Measurements from ENCODE around the gene ATXN1. TPM values are rescaled to one million over a fixed set of nuclear protein-coding genes. Genes with fewer than 3 reads are reported as not detected.
"Not testable (repeated sequence)": the region's sequence is repeated elsewhere in the genome, so short reads cannot be mapped to it uniquely, and the experiment has no call there.

The ATXN1 gene
- total RNA-seq, 1 donor from 2014 or later, result 9.1 TPM

DNA sequence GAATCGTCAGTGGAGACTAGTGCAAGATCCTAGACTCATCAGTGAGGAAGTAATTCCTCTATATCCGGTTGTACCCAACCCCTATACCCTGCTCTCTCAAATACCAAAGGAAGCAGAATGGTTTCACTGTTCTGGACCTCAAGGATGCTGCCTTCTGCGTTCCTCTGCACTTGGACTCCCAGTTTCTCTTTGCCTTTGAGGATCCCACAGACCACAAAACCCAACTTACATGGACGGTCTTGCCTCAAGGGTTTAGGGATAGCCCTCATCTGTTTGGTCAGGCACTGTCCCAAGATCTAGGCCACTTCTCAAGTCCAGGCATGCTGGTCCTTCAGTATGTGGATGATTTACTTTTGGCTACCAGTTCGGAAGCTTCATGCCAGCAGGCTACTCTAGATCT is 301.8 kb downstream of the ATXN1 start:
- not testable (repeated sequence) for DNase-seq (ENCODE audit: low read depth in 2 of 2)

DNA sequence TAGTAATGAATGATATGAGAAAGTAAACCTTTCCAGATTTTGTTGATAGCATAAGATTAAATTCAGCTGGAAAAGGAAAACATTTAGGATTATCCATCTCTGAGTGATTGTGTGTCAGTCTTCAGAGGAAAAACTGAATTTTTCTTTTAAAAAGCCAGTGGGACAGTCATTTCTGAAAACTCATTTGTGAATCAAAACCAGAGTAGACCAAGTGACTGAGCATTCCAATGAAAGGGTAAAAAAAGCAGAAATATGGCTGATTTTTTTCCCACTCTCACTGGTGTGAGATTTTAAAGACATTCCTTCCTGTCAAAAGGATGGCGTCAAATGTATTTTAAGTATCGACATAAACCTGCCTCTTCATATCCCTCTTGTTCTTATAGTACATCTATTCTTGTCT is 308.9 kb downstream of the ATXN1 start:
- no peak for DNase-seq (ENCODE audit: low read depth in 2 of 2)

DNA sequence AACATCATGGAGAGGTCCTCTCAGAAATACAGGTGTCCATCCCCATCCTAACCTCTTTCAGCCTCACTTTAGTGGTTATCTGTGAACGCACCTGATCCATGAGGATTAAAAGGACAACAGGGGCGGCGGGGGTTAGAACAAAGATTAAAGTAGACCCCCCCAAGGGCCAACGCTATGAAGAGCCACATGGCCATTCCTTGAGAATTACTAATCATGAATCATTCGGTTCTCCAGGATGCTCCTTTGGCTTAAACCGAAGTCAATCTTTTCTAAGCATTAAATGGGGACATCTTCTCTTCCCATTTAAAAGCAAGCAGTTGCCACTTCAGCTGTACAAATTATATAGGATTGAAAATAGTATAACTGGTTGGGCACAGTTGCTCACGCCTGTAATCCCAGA is 310.4 kb downstream of the ATXN1 start:
- DNase-seq (ENCODE audit: low read depth in 2 of 2), result no peak

DNA sequence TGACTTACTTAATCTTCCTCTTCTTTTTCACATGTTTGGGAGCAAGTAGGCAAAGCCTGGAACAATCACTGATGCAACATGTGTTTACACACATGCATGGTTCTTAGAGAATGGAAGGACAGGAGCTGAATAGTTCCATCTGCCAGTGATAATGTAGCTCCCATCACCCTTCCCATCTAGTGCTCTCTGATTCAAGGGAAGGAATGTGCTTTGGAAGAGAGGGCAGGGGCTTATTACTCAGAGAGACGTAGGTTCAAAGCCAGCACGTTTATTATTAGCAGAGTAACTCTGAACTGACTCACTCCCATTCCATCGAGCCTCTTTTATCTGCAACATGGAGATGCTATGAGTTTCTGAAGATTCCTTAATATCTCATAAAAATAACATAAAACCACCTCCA is 311.0 kb downstream of the ATXN1 start:
- no peak for DNase-seq (ENCODE audit: low read depth in 2 of 2)

DNA sequence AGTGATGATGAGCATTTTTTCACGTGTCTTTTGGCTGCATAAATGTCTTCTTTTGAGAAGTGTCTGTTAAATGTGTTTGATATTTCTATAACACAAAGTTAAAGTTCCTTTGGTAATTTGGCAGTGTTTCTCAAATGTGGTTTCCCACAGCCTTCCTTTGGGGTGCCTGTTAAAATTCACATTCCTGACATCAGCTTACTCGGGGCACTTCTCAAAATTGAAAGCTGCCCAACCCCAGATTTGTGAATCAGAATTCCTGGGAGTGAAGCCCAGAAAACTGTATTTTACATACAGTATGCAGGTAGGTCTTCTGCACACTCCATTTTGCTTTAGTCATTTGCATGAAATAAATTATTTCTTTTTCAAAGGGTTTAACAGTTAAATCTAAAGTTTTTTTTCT is 315.0 kb downstream of the ATXN1 start:
- no peak for DNase-seq (ENCODE audit: low read depth in 2 of 2)

DNA sequence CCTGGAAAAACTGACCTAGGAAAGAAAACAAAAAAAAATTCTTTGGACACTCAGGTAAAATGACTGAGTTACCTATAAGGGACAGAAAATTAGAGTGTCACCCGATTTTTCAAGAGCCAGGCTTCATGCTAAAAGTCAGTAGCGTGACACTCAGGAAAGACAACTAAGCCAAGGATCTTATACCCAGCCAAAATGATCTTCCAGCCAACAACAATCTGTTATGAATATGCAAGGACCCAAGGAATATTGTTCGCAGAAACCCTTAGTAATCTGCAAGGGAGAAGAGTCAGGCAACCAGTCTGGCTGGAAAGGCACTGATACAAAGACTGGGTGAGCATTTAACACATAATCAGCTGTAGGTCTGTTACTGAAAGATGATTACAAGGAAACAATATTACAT is 319.2 kb downstream of the ATXN1 start:
- no peak for DNase-seq (ENCODE audit: low read depth in 2 of 2)

DNA sequence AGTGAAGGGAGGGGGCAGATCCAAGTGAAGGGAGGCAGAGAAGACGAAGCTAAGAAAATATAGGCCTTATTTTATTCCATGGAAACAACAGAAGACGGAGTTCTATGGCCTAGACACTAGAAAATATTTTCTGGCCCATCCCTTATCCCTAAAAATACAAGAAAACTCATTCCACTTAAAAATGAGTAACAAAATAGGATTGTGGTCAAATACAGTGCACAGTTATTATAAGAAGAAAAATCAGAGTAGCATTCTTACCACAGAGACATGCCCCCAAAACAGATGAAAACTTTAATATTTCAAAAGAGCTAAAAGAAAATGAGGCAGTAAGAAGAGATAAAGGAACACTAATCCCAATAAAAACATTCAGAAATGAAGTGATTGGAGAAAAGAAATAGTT is 320.0 kb downstream of the ATXN1 start:
- DNase-seq (ENCODE audit: low read depth in 2 of 2), result no peak

DNA sequence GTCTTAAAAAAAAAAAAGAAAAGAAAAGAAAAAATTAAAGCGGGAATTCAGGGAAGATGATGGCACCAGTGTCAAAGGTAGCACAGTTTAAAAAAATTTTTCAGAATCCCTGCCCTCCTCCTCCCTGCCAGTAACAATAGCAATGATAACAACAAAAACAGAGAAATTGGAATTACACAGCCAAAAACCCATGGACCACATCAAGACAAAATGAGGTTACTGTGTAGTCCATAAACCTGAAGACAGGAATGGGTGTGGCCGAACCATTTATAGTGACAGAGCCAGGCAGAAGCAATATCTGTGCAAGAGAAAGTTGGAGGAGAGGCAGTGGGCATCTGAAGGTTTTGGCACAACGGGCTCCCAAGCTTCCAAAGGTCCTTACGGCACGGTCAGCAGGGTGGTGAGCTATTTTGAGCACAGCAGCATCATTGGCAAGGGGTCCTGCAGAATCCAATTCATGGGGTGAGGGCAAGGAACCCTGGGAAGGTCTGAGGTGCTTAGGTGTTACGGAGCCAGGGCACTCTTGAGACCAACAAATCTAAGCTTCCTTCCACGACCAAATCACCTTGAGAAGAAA is 320.5 kb downstream of the ATXN1 start:
- DNase-seq (ENCODE audit: low read depth in 2 of 2), result no peak

DNA sequence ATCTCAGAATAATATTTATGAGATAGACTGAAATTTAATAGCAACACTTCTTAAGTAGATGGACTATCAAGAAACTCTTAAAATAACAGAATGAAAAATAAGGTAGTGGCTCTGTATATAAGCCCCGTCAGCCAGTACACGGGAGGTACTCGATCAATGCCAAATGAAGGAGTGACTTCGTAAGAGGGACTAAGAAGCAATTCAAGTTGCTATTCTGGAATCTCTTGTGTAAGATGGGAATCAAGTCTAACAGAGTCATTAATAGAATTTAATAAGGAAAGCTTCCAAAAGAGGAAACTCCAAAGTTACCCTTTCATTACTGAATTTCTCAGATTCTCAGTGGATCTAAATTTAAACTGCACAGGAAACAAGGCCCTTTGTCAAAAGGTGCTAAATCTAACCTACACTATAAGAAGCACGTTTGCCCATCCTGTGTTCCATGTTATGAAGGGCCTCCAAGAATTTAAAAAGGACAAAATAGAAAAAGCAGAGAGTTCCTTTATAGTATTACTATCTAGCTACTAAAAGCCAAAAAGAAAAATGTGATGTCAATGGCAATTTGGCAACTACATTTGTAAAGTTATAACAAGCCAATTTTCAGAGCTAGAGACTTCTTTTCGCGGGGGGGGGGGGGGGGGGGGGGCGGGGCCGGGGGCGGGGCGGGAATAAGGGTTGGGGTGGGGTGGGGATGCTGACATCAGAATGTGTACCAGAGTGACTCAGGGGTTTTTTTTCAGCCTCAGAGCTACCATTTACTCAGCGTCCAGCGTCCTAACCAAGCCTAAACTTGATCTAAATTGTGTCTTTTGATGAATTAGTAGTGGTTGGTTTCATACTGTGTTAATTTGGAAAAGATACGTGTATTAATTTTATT is 322.3 kb downstream of the ATXN1 start:
- DNase-seq (ENCODE audit: low read depth in 2 of 2), result peak in 1 of 2 donors; percentile 19

DNA sequence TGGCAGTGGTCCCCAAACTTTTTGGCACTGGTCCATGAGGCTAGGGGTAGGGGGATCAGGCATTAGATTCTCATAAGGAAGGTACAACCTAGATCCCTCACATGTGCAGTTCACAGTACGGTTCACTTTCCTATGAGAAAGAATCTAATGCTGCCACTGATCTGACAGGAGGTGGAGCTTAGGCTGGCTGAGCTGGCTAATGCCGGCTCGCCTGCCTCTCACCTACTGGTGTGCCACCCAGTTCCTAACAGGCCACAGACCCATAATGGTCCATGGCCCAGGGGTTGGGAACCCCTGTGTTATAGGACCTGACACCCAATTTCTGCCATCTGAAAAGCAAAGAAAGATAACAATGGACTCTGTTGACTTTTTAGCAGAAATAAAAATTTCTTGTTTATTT is 323.3 kb downstream of the ATXN1 start:
- no peak for DNase-seq (ENCODE audit: low read depth in 2 of 2)

DNA sequence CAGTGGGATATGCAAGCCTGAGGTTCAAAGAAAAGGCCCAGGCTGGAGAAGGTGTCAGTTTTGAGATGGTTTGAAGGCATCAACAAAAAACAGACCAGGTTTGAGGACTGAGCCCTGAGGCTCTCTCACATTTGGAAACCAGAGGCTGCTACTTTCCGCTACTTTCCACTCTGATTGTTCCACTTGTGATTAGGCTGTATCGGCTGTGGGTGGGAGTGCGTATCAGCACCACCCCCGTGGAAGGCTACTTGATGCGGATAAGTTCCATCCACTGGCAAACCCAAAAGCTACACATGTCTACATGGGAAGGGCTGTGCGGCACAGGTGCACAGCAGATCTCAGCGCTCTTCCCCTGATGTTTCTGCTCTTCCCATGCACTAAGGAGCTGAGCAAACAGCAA is 324.2 kb downstream of the ATXN1 start:
- no peak for DNase-seq (ENCODE audit: low read depth in 2 of 2)

DNA sequence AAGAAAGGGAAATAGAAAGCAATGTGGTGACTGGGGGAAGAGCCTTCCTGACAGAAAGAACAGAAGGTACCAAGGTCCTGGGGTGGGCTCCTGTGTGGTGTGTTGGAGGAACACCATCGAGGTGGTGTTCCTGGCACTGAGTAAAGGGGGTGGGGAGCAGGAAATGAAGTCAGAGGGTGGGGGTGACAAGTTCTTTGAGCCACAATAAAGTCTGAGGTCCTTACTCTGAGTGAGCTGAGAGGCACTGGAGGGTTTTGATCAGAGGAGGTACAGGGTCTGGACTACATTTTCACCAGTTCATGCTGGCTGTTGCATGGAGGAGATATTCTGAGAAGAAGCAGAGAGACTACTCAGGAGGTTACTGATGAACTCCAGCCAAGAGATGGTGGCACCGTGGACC is 324.7 kb downstream of the ATXN1 start:
- no peak for DNase-seq (ENCODE audit: low read depth in 2 of 2)

DNA sequence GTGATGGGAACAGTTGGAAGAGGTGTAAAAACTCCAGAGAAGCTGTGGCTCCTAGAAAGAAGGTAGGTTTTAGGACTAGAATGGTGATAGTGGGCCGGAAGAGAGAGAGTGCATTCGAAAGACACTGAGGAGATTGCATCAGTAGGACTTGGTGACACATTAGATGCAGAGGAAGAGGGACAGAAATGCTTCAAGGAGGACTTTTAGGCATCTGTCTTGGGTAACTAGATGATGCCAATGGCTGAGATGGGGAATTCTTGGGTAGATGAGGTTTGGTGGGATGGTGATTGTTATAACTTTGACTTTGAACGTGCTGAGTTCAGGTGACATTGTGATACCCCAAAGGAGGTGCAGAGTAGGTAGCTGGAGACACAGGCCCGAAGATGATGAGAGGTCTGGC is 326.4 kb downstream of the ATXN1 start:
- DNase-seq (ENCODE audit: low read depth in 2 of 2), result no peak

DNA sequence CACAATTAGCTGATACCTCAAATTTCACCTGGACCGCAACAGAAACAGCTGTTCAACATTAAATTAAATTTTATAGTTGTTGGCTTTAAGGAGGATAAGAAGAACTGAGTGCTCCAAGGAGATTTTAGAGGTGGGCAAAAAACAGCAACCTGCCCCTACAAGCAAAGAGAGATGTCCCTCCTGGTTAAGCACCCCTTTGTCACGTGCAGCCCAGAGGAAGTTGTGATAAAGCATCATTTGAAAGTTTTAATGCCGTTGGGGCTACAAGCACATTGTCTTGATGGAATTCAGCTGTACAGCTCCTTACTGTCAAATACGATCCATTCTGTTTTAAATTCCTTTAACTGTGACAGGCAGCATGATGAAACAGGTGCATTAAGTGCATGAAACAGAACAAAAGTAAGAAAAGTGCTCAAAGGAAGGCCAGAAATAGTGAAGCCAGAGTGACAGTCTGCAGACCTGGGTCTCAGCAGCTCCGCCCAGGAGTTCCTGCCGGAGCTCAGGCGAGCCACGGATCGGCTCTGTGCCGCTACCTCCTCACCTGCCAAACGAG is 327.8 kb downstream of the ATXN1 start:
- DNase-seq (ENCODE audit: low read depth in 2 of 2), result no peak

DNA sequence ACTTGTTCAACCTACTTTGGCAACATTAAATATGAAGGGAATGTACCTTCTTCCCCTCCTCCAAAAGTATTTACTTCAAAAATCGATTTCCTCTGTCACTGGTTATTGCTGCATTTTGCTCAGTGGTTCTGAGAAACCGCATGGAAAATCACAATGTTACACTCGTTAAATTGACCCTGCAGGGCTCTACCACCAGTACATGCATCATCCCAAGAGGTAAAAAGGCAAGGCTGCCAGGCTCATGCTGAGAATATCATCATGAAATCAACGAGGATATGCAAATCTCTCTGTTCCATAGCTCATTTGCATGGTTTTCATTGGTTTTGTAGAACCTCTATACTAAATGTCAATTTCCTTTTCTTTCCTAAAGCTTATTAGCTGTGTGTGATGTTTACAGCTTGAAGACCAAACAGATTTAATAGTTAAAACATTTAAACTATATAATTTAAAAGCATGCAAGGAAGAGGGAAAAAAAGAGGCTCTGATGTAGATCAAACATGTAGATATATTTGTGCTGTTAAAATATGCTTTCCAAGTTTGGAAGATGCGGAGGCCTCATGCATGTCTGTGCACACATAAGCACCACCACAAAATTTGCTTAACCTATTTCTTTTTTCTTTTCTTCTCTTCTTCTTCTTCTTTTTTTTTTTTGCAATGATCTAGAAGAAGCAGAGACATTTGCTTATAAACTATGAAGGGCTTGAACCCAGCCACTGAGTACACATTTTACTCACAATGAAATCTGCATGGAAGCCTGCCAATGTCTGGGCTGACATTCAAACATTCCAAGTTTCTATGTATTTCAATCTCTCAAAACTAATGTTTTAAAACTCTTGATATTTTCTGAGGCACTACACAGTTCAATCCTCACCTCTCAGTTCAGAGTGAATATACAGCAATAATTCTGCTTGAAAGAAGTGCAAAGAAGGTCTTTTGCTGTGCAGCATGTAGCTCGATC is 328.9 kb downstream of the ATXN1 start:
- peak in 1 of 2 donors; percentile 12 for DNase-seq (ENCODE audit: low read depth in 2 of 2)

DNA sequence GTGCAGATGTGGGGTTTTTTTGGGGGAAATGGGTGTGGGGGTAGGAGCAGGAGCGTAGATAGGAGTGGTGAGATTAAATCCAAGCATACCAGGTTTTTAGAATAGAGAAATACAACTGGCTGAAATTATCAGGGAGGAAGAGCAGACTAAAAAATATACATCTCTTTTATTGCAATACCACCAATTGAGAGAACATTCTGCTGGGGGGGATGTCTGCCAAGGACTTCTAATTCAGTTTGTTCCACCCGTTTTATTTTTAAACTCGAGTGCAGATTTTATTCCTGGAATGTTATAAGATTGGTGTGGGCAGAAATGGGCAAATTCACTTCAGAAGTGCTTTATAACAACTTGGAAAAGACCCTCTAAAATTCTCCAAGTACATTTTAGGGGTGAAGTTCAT is 330.2 kb downstream of the ATXN1 start:
- DNase-seq (ENCODE audit: low read depth in 2 of 2), result no peak

DNA sequence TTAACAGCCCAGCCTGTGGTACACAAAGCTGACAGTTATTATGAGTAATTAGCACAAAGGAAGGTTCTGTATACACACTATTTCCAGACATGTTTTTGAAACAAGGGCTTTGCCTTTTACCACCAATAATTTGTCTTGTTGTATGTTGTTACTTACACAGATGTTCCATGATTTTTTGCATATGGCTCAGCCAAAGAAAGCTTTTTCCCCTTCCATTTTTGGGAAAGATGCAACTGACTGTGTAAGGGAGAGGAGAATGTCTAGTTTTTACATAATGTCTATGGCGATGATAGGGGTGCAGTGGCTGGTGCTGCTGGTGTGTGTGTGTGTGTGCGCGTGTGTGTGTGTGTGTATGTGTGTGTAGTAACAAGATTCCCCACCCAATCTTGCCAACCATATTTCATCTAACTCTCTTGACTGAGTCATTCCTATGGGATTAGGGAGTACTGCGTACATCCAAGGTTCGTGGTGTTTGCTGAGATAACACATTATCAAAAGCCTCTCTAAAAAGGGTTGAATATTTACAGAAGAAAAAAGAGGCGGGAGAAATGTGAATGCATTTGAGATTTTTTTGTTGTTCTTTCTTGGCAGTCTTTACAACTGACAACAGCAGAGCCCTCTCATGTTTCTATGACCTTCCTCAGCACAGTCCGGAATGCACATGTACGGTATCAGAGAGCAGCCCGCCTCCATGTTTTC is 330.7 kb downstream of the ATXN1 start:
- DNase-seq (ENCODE audit: low read depth in 2 of 2), result no peak

DNA sequence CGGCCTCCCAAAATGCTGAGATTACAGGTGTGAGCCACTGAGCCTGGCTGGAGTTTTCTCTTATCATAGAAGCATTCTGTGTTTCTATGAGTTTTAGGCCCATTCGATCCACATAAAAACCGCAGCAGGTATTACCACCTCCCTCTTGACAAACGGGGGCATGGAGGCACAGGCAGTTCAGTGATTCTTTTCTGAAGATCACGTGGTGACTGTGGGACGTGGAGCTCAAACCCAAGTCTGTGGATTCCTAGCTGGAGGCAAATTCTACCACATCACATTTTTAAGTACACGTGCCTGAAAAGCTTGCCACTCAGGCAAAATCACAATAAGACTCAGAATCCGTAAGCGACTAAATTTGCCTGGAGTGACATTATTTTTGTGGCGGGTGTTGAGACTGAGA is 331.6 kb downstream of the ATXN1 start:
- DNase-seq (ENCODE audit: low read depth in 2 of 2), result no peak

DNA sequence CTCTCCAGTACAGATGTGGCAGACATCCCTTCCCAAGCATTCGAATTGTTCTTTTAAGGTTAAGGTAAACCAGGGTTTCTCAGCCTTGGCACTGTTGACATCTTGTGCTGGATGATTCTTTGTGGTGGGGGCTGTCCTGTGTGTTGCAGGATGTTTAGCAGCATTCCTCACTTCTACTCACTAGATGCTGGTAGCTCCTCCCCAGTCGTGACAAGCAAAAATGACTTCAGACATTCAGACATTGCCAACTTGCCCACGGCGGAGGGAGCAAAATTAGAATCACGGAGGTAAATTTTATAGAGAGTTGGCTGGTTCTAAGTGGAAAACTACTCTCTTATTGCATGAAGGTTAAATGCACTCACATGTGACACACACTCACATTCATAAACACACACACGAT is 334.1 kb downstream of the ATXN1 start:
- DNase-seq (ENCODE audit: low read depth in 2 of 2), result no peak

DNA sequence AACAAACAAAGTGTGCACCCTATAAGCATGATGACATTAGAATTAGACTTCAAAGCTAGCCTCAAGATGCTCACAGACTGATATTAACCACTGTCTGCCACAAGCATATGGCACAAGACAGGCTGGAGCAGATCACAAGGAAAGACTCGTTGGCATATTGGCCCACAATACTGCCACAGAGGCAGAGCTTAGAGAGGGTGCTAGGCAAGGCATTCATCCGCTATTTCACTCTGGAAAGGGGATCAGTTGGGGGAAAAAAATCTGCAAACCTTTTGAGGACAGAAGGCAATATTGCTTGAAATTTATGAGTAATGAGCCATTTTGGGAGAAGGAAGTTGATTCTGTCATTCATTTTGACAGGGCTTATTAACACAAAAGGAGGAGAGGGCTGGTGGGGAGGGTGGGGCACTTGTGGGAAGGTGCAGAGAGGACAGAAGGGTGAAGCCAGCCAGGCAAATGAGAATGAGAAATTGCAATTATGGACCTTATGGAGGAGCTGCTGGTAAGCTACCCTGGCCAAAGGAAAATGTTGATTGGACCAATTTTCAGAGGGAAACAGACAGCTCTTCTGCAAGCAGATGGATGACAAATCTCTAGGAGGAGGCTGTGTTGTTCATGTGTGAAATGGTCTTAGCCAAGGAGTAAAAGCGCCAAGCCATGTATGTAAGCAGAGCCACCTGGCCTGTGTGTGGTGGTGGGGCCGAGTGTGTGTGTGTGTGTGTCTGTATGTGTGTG is 335.2 kb downstream of the ATXN1 start:
- DNase-seq (ENCODE audit: low read depth in 2 of 2), result no peak

All from dermis microvascular lymphatic vessel endothelial cell (primary cell).